Activated CD8-positive, alpha-beta T cell treated with anti-CD3 and anti-CD28 coated beads for 36 hours (primary cell): Measurements from ENCODE around the gene TGFBR2. TPM values are rescaled to one million over a fixed set of nuclear protein-coding genes. Genes with fewer than 3 reads are reported as not detected.
A peak's percentile ranks its signal among the peaks of the same experiment; 100 is the strongest.
"Not testable (repeated sequence)": the region's sequence is repeated elsewhere in the genome, so short reads cannot be mapped to it uniquely, and the experiment has no call there.

ENCODE experiments used
- ATAC-seq: fragments of 200-7000 bp; cut with Tn5 transposase; one replicate; pipeline ENCODE4 v1.10.0; 2021; ENCODE audit warnings: mild to moderate bottlenecking, moderate library complexity
- CTCF ChIA-PET: fragments of 350-600 bp; sonication (Branson Sonifier 250); formaldehyde crosslinking; loops from one replicate; lab custom pipeline; 2021; ENCODE audit warnings: antibody characterized with exemption; lab: Charles Lee
- POLR2A ChIA-PET: fragments of 350-600 bp; sonication (Branson Sonifier 250); formaldehyde crosslinking; loops from one replicate; lab custom pipeline; 2021; ENCODE audit warnings: antibody characterized with exemption; lab: Charles Lee
- DNase-seq: peaks from one replicate; pipeline ENCODE4 v3.0.0-alpha.2; 2020
- H3K27ac Mint-ChIP-seq: one replicate; pipeline ENCODE4 v1.8.0; 2021; ENCODE audit warnings: mild to moderate bottlenecking, mixed read lengths
- H3K27me3 Mint-ChIP-seq: one replicate; pipeline ENCODE4 v1.8.0; 2021; ENCODE audit warnings: mixed read lengths
- H3K36me3 Mint-ChIP-seq: one replicate; pipeline ENCODE4 v1.8.0; 2021; ENCODE audit warnings: low read depth, mixed read lengths
- H3K4me1 Mint-ChIP-seq: one replicate; pipeline ENCODE4 v1.8.0; 2021; ENCODE audit warnings: low read depth, mixed read lengths
- H3K4me3 Mint-ChIP-seq: one replicate; pipeline ENCODE4 v1.8.0; 2021; ENCODE audit warnings: mild to moderate bottlenecking, moderate library complexity, mixed read lengths
- H3K9me3 Mint-ChIP-seq: one replicate; pipeline ENCODE4 v1.8.0; 2021; ENCODE audit warnings: mixed read lengths
- CTCF ChIP-seq: fragments of 200-600 bp; IDR thresholded peaks from one replicate; pipeline ENCODE4 v1.8.0; 2022; ENCODE audit warnings: antibody characterized with exemption, mild to moderate bottlenecking
- intact Hi-C: fragments of 100-400 bp; cut with micrococcal nuclease; formaldehyde crosslinking; loops from one replicate; pipeline ENCODE4 v1.10.0; 2022
- total RNA-seq, 2 experiments: library from RNA; stranded (reverse); gene quantifications; one replicate each; pipeline ENCODE4 v1.2.3, GENCODE V29; 2021

The TGFBR2 gene
- total RNA-seq, 2 experiments from 2014 or later, result 49.1 to 50.0 TPM

DNA sequence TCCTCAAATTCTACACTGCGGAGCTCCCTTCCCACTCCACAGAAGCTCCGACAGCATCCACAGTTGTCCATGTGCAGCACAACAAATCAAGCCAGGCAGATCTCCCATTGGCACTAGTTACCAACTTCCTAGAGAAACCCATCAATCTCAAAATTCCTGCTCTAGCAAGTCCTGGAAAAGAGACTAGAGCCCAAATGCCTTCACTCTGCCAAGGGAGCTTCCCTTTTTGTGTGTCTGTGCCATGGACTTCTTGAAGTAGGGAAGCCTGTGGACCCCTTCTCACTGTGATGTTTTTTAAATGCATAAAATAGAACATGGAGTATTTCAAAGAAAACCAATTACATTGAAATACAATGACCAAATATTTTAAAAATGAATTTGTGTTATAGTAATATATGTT is 59.1 kb downstream of the TGFBR2 start:
- peak overlapping the region; percentile 58 for H3K4me3 Mint-ChIP-seq
- ChIA-PET CTCF (interaction anchor here (0.8 to 2.1 kb wide), 6 partner anchors 10 to 467 kb away, joined by 3 to 11 read pairs (median 4); no protein-coding TSS in a partner anchor), POLR2A (interaction anchor here (0.6 to 2.7 kb wide), 9 partner anchors 10 to 74 kb away, joined by 3 to 14 read pairs (median 4); no protein-coding TSS in a partner anchor)
- no peak for DNase-seq
- peaks cover 93% of the 10 kb centered on the region for H3K4me1 Mint-ChIP-seq
- H3K9me3 Mint-ChIP-seq, result no peaks in the 10 kb centered on the region
- H3K27ac Mint-ChIP-seq, result peak overlapping the region; percentile 89
- H3K27me3 Mint-ChIP-seq, result no peaks in the 10 kb centered on the region
- peaks cover 77% of the 10 kb centered on the region for H3K36me3 Mint-ChIP-seq
- no peak for ATAC-seq
- no peak for TF ChIP-seq CTCF
- intact Hi-C loops, result no loop called here

DNA sequence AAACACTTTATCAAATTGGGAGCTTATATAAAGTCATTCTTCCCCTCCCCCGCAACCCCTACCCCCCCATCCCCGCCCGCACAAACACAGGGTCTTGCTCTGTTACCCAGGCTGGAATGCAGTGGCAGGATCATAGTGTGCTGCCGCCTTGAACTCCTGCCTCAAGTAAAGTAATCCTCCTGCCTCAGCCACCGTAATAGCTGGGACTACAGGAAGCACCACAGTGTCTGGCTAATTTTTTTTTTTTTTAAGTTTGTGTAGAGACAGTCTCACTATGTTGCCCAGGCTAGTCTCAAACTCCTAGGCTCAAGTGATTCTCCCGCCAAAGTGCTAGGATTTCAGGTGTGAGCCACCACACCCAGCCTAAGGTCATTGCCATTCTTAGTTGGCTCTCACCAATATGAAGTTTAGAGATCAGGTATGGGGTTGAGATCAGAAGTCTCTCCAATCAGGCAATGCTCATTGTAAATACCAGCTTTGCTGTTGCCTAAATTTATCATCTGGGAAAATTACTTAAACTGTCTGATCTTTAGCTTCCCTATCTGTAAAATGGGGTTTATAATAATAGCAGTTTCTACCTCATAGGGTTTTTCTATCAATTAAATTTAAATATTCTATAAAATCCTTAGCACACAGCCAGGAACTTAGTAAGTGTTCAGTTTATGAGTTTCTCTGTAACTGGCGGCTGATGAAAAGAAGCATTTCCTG is 60.3 kb downstream of the TGFBR2 start:
- DNase-seq (no peak), ATAC-seq (peak; percentile 32)
- Mint-ChIP-seq H3K4me3 (peak overlapping the region; percentile 35), H3K27me3 (no peaks in the 10 kb centered on the region), H3K4me1 (peaks cover 92% of the 10 kb centered on the region), H3K27ac (peak overlapping the region; percentile 92), H3K36me3 (peaks cover 77% of the 10 kb centered on the region), H3K9me3 (no peaks in the 10 kb centered on the region)
- POLR2A ChIA-PET, result interaction anchor here (0.6 to 2.0 kb wide), 12 partner anchors 8 to 59 kb away, joined by 3 to 15 read pairs (median 4); partner anchors contain the start of gene TGFBR2
- intact Hi-C loops, result no loop called here
- CTCF ChIA-PET, result interaction anchor here (1.5 to 2.1 kb wide), 4 partner anchors 10 to 38 kb away, joined by 4 to 11 read pairs (median 5); no protein-coding TSS in a partner anchor
- no peak for TF ChIP-seq CTCF

DNA sequence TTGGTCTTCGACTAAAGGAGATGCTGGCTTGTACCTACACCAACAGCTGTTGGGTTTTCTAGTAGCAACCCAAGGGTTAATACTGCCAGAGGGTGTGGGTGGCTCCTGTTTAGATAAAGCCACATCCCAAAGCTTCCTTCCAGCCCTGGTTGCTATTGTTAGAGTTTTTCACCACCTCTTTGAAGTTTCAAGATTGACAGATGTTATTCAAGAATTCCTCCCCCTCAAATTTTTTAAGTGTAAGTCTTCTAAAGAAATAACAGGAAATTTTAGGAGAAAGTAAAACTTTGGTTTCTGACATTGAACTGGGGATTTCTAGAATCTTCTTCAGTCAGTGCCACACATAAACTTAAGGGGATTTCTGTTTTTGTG is 60.9 kb downstream of the TGFBR2 start:
- no peaks in the 10 kb centered on the region for H3K27me3 Mint-ChIP-seq
- intact Hi-C loops, result no loop called here
- CTCF ChIA-PET, result interaction anchor here (1.5 to 2.0 kb wide), 3 partner anchors 10 to 38 kb away, joined by 4 to 5 read pairs (median 5); no protein-coding TSS in a partner anchor
- TF ChIP-seq CTCF, result no peak
- peak overlapping the region; percentile 14 for H3K4me3 Mint-ChIP-seq
- peaks cover 92% of the 10 kb centered on the region for H3K4me1 Mint-ChIP-seq
- peak overlapping the region; percentile 92 for H3K27ac Mint-ChIP-seq
- peak; percentile 71 for DNase-seq
- no peaks in the 10 kb centered on the region for H3K9me3 Mint-ChIP-seq
- POLR2A ChIA-PET, result interaction anchor here (0.8 to 2.0 kb wide), 11 partner anchors 9 to 60 kb away, joined by 3 to 15 read pairs (median 6); partner anchors contain the start of gene TGFBR2
- ATAC-seq, result peak; percentile 66
- peaks cover 77% of the 10 kb centered on the region for H3K36me3 Mint-ChIP-seq

DNA sequence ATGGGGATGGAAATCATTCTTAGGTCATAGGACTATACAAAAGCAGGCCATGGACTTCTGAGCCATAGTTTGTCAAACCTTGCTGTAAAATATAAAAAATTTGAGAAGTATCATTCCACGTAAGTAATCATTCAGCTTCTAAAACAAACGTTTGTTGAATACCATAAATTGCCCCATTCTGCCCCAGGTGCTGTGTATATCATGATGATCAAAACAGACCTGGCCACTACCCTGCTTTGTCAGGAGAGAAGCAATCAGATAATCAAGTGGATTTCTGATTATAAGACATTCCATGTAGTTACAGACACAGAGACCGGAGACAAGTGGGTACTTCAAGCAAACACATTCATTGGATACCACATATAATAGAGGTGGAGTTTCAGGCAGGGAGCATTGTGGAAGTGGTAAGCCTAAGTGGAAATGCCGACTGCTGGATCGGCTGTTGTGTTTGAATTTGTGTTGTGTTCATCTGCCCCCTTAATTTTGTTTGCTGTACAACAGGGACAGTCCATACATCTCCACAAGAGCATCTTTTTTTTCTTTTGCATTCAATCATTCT is 61.7 kb downstream of the TGFBR2 start:
- no peak for DNase-seq
- intact Hi-C loops, result no loop called here
- H3K9me3 Mint-ChIP-seq, result no peaks in the 10 kb centered on the region
- no peak for ATAC-seq
- H3K36me3 Mint-ChIP-seq, result peaks cover 79% of the 10 kb centered on the region
- no peak overlapping the region for H3K4me3 Mint-ChIP-seq
- peak overlapping the region; percentile 89 for H3K27ac Mint-ChIP-seq
- POLR2A ChIA-PET, result interaction anchor here (1.3 to 2.0 kb wide), 7 partner anchors 9 to 61 kb away, joined by 3 to 15 read pairs (median 7); partner anchors contain the start of gene TGFBR2
- CTCF ChIA-PET, result interaction anchor here (1.8 kb wide), 1 partner anchor 11 kb away, joined by 4 read pairs; no protein-coding TSS in a partner anchor
- peaks cover 92% of the 10 kb centered on the region for H3K4me1 Mint-ChIP-seq
- TF ChIP-seq CTCF, result no peak
- H3K27me3 Mint-ChIP-seq, result no peaks in the 10 kb centered on the region

DNA sequence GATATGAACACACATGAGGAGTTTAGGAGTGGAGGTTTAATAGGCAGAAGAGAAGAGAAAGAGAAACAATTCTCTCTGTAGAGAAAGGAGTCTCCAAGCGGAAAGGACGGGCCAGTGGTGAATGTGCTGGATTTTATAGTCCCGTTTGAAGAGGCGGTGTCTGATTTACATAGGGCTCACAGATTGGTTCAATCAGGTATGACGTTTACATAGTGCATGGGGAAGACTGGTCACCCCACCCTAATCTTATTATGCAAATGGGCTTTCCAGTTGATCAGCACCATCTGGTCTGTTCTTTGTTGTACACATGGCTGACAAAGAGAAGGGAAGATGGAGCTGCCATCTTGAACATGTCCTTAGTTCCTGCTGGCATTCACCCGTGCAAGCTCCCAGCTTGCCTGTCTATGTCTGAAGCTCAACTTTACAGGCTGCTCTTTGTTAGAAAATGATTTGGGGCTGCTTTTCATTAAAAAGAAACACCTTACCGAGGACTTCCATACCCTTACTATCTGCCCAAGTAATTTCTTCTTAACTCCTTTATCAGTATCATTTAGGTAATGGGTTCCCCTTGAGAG is 63.0 kb downstream of the TGFBR2 start:
- H3K27ac Mint-ChIP-seq, result peak overlapping the region; percentile 76
- H3K9me3 Mint-ChIP-seq, ATAC-seq, H3K4me3 Mint-ChIP-seq, H3K27me3 Mint-ChIP-seq, DNase-seq, intact Hi-C loops, CTCF ChIA-PET: not testable (repeated sequence)
- H3K4me1 Mint-ChIP-seq, result peaks cover 90% of the 10 kb centered on the region
- H3K36me3 Mint-ChIP-seq, result peaks cover 83% of the 10 kb centered on the region
- POLR2A ChIA-PET, result interaction anchor here (1.0 kb wide), 1 partner anchor 19 kb away, joined by 3 read pairs; no protein-coding TSS in a partner anchor
